ENCODE measurements around the gene RASGRP4.

The RASGRP4 gene

DNA sequence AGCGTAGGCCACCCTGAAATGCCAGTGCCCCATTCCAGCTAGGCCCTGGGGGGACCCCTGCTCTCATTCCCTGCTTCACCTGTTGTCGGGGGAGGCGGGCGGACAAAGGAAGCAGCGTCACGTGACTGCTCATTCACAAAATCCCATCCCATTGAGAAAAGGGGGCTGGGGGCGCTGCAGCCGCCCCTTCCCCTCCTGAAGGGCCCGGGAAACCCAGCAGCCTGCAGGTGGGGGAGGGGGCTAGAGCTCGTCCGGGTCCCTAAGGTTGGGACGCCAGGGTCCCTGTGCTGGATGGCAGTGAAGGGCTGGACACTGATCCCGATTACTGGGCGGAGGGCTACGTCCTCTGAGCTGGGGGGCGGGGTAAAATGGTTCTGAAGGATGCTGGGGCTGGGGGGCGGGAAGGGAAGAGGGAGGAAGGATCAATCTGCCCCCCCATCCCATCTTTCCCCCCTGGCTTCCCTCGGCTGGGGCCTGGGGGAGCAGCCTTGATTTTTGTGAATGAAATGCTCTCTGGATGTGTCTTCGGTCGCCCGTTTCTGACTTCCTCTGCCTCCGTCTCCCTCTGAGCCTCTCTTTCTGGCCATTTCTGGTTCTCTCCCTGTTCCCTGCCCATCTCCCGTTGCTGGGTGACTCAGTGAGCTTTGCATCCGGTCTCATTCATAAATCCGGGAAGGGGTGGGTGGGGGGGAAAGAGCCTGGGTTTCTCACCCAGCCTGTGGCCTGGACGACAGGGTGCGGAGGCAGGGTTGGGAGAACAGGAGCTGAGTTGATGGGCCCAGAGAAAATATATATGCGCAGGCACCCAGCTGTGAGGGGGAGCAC lies 36.7 kb downstream of the RASGRP4 start:
- peak; percentile 73 for DNase-seq (ENCODE audit: low spot score)

- no peak for DNase-seq (ENCODE audit: low spot score)
Measured at GRCh38 chr19:38388349-38389100, 37.5 kb downstream of the RASGRP4 start, which contains the start of gene SPRED3. Gene SPRED3, plus strand, starts transcription at chr19:38388697. Its CDS starts 1,606 bp downstream, at chr19:38390303.

- peak; percentile 96 for DNase-seq (ENCODE audit: low spot score)
Measured at GRCh38 chr19:38387550-38388348, 38.3 kb downstream of the RASGRP4 start, which contains the start of gene GGN. Gene GGN, minus strand, starts transcription at chr19:38388034. Its CDS starts 773 bp downstream, at chr19:38387261.

GRCh38 chr19:38386971-38387549 lies 39.0 kb downstream of the RASGRP4 start:
- peak; percentile 61 for DNase-seq (ENCODE audit: low spot score)

- DNase-seq (ENCODE audit: low spot score) = peak; percentile 66
Measured at GRCh38 chr19:38386300-38386970, 39.6 kb downstream of the RASGRP4 start.

DNA sequence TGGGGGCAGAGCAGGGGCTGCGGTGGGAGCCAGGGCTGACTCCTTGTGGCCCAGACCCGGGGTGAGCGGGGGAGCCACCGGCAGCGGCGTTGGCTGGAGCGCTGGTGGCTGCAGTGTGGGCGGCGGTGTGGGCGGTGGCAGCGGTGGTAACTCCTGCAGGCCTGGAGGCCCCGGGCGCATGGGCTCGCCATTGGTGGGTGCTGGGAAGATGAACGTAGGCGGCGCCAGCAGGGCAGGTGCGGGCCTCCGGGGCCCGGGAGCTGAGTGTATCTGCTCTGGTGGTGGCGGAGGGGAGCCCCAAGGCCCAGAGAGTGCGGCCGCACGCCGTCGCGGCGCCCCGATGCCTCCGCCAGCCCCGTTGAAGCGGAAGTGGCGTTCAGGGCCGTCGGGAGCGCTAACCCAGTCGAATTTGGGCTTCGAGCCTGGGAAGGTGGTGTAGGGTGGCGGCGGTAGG lies 40.2 kb downstream of the RASGRP4 start:
- peak; percentile 68 for DNase-seq (ENCODE audit: low spot score)

- no peak for DNase-seq (ENCODE audit: low spot score)
Measured at GRCh38 chr19:38385057-38385803, 40.8 kb downstream of the RASGRP4 start.

- peak; percentile 76 for DNase-seq (ENCODE audit: low spot score)
Measured at GRCh38 chr19:38384209-38385027, 41.6 kb downstream of the RASGRP4 start.

DNA sequence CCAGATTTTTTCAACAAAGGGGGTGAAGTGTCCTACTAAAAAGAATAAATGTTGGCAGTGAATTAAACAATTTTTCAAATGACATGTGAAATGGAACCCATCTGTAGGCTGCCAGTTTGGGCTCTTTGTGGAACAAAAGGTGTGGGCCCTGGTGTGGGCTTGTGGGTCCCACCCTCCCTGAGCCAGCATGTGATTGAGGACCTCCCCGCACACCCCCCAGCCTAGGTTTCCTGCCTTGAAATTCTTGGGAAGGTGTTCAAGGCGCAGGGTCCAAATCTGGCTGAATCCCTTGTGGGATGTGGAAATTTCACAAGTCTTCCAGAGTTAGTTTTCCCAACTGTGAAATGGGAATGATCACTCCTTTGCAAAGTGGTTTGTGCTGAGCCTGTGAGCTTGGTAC lies 42.3 kb downstream of the RASGRP4 start:
- DNase-seq (ENCODE audit: low spot score) = no peak

- no peak for DNase-seq (ENCODE audit: low spot score)
Measured at GRCh38 chr19:38383184-38383583, 42.8 kb downstream of the RASGRP4 start.

DNA sequence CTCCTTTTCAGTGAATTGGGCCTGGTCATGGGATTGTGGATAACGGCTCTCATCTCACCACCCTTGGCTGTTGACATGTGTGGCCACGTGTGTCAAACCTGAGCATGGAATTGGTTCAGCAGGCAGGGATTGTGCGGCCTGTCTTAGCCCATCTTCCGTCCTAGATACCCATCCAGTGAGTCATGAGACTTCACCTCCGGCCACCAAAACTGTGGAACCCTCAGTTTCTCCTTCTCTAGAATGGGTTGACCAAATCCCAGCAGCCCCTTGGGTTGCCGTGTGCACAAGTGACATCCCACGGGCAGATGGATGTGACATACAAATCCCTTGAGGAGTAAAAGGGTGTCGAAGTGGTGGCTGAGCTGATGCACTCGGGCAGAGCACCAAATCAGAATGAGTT lies 44.9 kb downstream of the RASGRP4 start:
- DNase-seq (ENCODE audit: low spot score) = no peak

GRCh38 chr19:38378866-38379265 lies 47.2 kb downstream of the RASGRP4 start:
- DNase-seq (ENCODE audit: low spot score) = no peak

DNA sequence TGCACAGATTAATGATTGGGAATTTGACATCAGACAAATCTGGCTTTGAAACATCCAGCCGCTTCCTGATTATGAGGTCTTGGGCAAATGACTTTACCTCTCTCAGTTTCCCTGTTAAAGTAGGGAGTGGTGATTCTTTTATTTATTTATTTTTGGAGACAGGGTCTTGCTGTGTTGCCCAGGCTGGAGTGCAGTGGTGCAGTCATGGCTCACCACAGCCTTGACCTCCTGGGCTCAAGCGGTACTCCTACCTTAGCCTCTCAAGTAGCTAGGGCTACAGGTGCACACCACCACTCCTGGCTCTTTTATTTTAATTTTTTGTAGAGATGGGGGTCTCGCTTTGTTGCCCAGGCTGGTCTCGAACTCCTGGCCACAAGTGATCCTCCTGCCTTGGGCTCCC lies 49.0 kb downstream of the RASGRP4 start:
- no peak for DNase-seq (ENCODE audit: low spot score)

DNA sequence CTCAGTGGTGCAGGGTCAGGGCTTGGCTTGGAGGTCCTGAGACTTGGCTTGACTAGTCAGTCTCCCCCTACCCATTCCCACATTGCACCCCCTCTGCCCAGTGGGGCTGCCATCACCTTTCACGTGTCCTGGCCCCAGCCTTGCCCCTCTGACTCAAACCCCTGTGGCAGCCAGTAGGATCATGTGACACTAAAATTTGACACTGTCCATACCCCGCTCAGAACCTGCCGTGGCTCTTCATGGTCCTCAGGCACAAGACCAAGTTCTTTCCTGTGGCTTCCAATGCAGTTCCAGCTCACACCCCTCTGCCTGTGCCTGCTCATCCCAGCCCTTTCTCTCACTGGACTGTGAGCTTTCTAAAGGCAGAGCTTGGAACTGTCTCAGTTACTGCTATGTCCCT lies 49.4 kb downstream of the RASGRP4 start:
- no peak for DNase-seq (ENCODE audit: low spot score)

DNA sequence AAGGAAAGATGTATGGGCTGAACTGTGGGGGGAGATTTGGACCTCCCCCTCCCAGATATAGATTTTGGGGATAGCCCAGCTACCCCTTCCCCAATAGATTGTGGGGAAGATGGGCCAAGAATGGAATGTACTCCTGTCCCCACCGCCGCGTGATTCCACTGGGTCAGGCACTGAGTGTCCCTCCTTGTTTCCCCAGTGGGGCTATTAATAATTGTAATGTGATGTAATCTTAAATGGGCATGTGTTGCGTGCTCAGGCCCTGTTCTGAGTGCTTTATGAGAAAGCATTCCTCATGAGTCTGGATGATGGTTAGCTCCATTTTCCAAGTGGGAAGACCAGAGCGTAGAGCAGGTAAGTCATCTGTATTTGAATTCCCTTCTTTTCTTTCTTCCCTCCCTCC lies 50.3 kb downstream of the RASGRP4 start:
- DNase-seq (ENCODE audit: low spot score) = peak; percentile 34

GRCh38 chr19:38375098-38375493 lies 50.9 kb downstream of the RASGRP4 start:
- peak; percentile 58 for DNase-seq (ENCODE audit: low spot score)

GRCh38 chr19:38374332-38375097 lies 51.5 kb downstream of the RASGRP4 start, which contains the start of gene PSMD8:
Gene PSMD8, plus strand, starts transcription at chr19:38374571. Its CDS starts 31 bp downstream, at chr19:38374602.
- peak; percentile 99 for DNase-seq (ENCODE audit: low spot score)

- no peak for DNase-seq (ENCODE audit: low spot score)
Measured at GRCh38 chr19:38373907-38374331, 52.1 kb downstream of the RASGRP4 start.

DNA sequence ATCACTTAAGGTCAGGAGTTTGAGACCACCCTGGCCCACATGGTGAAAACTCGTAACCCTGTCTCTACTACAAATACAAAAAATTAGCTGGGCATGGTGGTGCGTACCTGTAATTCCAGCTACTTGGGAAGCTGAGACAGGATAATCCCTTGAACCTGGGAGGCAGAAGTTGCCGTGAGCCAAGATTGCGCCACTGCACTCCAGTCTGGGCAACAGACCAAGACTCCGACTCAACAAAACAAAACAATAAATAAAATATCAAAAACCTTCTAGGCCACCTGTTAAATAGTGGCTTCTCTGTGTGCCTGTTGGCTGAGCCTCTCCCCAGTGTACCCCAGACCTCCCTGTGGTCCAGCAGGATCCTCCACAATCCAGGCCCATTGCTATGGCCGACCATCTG lies 54.9 kb downstream of the RASGRP4 start:
- no peak for DNase-seq (ENCODE audit: low spot score)
